Heart left ventricle (tissue), 16 donors: ENCODE results near the gene ASIP. TPM values are rescaled to one million over a fixed set of nuclear protein-coding genes. Genes with fewer than 3 reads are reported as not detected.

Experiments
- ATAC-seq, 4 donors: fragments of 200-7000 bp; cut with Tn5 transposase; one replicate each; pipeline ENCODE4 v1.9.1; 2020 to 2022; ENCODE audit warnings: moderate library complexity in 4 of 4, mild to moderate bottlenecking in 3 of 4, moderate number of reproducible peaks in 1 of 4
- DNase-seq, 5 donors: peaks; one replicate each; pipeline ENCODE4 v3.0.0-alpha.2; 2020
- H3K27ac ChIP-seq, 12 donors: fragments of 200-600 bp; sonication (generic) in 4 of 12; one replicate each; pipeline versions ENCODE4 v1.5.0 to v1.8.0; 2016 to 2022; ENCODE audit warnings: mild to moderate bottlenecking in 2 of 12
- H3K27me3 ChIP-seq, 9 donors: fragments of 200-600 bp; sonication (generic) in 2 of 9; one replicate each; pipeline versions ENCODE4 v1.5.1 to v1.8.0; 2016 to 2022; ENCODE audit warnings: mild to moderate bottlenecking in 3 of 9
- H3K36me3 ChIP-seq, 9 donors: fragments of 200-600 bp; sonication (generic) in 2 of 9; one replicate each; pipeline versions ENCODE4 v1.5.0 to v1.8.0; 2018 to 2022; ENCODE audit warnings: mild to moderate bottlenecking in 2 of 9
- H3K4me1 ChIP-seq, 12 donors: fragments of 200-600 bp; sonication (generic) in 4 of 12; one replicate each; pipeline versions ENCODE4 v1.5.0 to v1.8.0; 2016 to 2022; ENCODE audit warnings: mild to moderate bottlenecking in 3 of 12
- H3K4me3 ChIP-seq, 12 donors: fragments of 200-600 bp; sonication (generic) in 4 of 12; one replicate each; pipeline versions ENCODE4 v1.5.0 to v1.8.0; 2017 to 2022; ENCODE audit warnings: mild to moderate bottlenecking in 9 of 12, moderate library complexity in 4 of 12
- H3K9me3 ChIP-seq, 12 donors: fragments of 200-600 bp; sonication (generic) in 4 of 12; one replicate each; pipeline versions ENCODE4 v1.5.0 to v1.8.0; 2016 to 2022; ENCODE audit warnings: mild to moderate bottlenecking in 1 of 12
- POLR2A ChIP-seq, 2 donors: fragments of 450-650 bp; IDR thresholded peaks; one replicate each; pipeline ENCODE4 v1.6.1; 2017; ENCODE audit warnings: antibody characterized with exemption in 2 of 2, mild to moderate bottlenecking in 2 of 2, moderate library complexity in 2 of 2
- WGBS, 4 donors: extraction: QIAGEN DNeasy Blood & Tissue Kit in 2 of 4; methylation state at CpG; one replicate each; pipeline versions ENCODE4 v1.1.5 to v1.1.7; 2013 to 2018; 5-methylcytosine and 5-hydroxymethylcytosine counted together
- intact Hi-C, 10 donors: fragments of 100-400 bp; cut with DNase I; formaldehyde crosslinking; loops; one replicate each; pipeline versions ENCODE4 v1.11.1 to v1.14.2; 2022
- polyA plus RNA-seq, 2 donors: library from polyadenylated mRNA; stranded (reverse); fragments of 200-250 nt; gene quantifications; one replicate each; pipeline ENCODE4 v1.2.3, GENCODE V29; 2013
- total RNA-seq, 9 donors: library from RNA; depleted of rRNA in 2 of 9; stranded (reverse); fragments of >200 nt in 2 of 9; fragmentation: NEBNext Ultra II Directional in 3 of 9; extraction: Animal tissue kit (Norgen Biotek cat#: 25700) in 3 of 9; gene quantifications; one replicate each; pipeline versions ENCODE4 v1.1.0 to v1.2.4, GENCODE V29; 2016 to 2023
- TF ChIP-seq, protein P1 (sequence below), 12 donors: fragments of 200-600 bp; sonication (generic) in 4 of 12; IDR thresholded peaks; one replicate each; pipeline versions ENCODE4 v1.5.0 to v1.8.0; 2018 to 2022; ENCODE audit warnings: antibody characterized with exemption in 12 of 12, mild to moderate bottlenecking in 5 of 12
- donor health status: ischemic (EF 13 %, LVEDD 7.1; RV severe dilation, severe dysfunction).
- donor health status: healthy with polysubstance abuse.
- donor health status: DM: no; HTN: yes; CAD: no.
- donor health status: DM: no; HTN: no; CAD: no.
- donor health status: ischemic (EF 25% LVEDD 6.9; RV normal size, moderate dysfunction).
- donor health status: ischemic (EF 25% LVEDD 5.7; RV mildly dilated, moderate dysfunction).
- donor health status: healthy.
- donor health status: DM: yes; HTN: yes; CAD: no.
- donor health status: ischemic (EF 35%, LVEDD 5.7; RV mildly dilated, moderate dysfunction).
- donor health status: nonischemic (EF 11% LVEDD 7.7; RV severe dilation, severe dysfunction).
- donor health status: DM: yes; HTN: yes; CAD: no.
- donor health status: PGD.
- donor health status: ischemic (EF 29% LVEDD 5.4; RV normal size, mild dysfunction).
- donor health status: nonischemic (EF 23%, LVEDD 6.1; RV moderate dilation, normal function).

Gene ASIP
- total and polyA plus RNA-seq, 11 donors = 0.75 to 117 (median 10.4) TPM

DNA sequence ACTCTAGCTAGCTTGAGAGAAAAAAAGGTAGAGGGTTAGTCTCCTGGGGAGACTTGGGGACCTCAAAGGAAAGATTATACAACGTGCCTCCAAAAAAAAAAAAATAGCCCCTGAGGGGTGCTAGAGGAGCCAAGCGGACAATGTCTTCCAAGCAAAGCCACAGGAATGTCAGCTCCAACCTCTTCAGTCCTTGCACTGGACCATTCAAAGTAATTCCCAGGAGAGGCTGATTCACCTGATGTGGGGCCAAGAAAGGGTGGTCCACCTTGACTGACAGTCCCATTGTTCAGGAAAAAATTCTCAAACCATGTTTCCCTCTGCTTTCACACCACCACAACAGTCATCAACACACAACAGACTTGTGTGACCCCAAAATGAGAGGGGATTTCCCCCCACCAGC, 30.7 kb downstream of the ASIP start:
- WGBS, 4 donors = 65 to 77% (median 71%) methylated on average over 2 of the region's 2 CpGs
- H3K4me3 ChIP-seq = no peak overlapping the region
- no peaks in the 10 kb centered on the region for H3K9me3 ChIP-seq
- TF ChIP-seq, protein P1, sequence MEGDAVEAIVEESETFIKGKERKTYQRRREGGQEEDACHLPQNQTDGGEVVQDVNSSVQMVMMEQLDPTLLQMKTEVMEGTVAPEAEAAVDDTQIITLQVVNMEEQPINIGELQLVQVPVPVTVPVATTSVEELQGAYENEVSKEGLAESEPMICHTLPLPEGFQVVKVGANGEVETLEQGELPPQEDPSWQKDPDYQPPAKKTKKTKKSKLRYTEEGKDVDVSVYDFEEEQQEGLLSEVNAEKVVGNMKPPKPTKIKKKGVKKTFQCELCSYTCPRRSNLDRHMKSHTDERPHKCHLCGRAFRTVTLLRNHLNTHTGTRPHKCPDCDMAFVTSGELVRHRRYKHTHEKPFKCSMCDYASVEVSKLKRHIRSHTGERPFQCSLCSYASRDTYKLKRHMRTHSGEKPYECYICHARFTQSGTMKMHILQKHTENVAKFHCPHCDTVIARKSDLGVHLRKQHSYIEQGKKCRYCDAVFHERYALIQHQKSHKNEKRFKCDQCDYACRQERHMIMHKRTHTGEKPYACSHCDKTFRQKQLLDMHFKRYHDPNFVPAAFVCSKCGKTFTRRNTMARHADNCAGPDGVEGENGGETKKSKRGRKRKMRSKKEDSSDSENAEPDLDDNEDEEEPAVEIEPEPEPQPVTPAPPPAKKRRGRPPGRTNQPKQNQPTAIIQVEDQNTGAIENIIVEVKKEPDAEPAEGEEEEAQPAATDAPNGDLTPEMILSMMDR (IDR thresholded peaks at IDR 0.05) = no peak
- TF ChIP-seq POLR2A (IDR thresholded peaks at IDR 0.05) = no peak
- ATAC-seq = peak in 1 of 4 donors; percentile 18
- peaks cover 0 to 33% (median 11%) of the 10 kb centered on the region in 12 donors for H3K4me1 ChIP-seq
- H3K27ac ChIP-seq = peak overlapping the region in 4 of 12 donors; percentile 24 to 83 (median 60)
- intact Hi-C loops = no loop called here
- H3K27me3 ChIP-seq = no peaks in the 10 kb centered on the region
- no peak for DNase-seq
- peaks cover 0 to 7% (median 0%) of the 10 kb centered on the region in 9 donors for H3K36me3 ChIP-seq

DNA sequence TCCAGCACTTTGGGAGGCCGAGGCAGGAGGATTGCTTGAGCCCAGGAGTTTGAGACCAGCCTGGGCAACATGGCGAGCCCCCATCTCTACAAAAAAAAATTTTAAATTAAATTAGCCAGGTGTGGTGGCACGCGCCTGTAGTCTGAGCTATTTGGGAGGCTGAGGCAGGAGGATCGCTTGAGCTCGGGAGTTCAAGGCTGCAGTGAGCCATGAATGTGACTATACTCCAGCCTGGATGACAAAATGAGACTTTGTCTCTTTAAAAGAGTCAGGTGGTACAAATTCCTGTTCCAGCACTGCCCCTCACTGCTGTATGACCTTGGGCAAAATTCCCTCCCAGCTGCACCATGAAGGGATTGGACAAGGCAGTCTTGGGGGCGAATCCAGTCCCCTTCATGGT, 33.5 kb downstream of the ASIP start:
- no peak overlapping the region for H3K27ac ChIP-seq
- peaks cover 0 to 22% (median 5%) of the 10 kb centered on the region in 9 donors for H3K36me3 ChIP-seq
- no peaks in the 10 kb centered on the region for H3K27me3 ChIP-seq
- H3K4me3 ChIP-seq = no peak overlapping the region
- DNase-seq = no peak
- no peak for TF ChIP-seq POLR2A (IDR thresholded peaks at IDR 0.05)
- TF ChIP-seq, protein P1 (IDR thresholded peaks at IDR 0.05) = no peak
- H3K9me3 ChIP-seq = no peaks in the 10 kb centered on the region
- H3K4me1 ChIP-seq = peaks cover 0 to 20% (median 7%) of the 10 kb centered on the region in 12 donors
- intact Hi-C loops = no loop called here
- 96 to 98% (median 98%) methylated on average over 7 of the region's 7 CpGs for WGBS, 4 donors
- no peak for ATAC-seq

DNA sequence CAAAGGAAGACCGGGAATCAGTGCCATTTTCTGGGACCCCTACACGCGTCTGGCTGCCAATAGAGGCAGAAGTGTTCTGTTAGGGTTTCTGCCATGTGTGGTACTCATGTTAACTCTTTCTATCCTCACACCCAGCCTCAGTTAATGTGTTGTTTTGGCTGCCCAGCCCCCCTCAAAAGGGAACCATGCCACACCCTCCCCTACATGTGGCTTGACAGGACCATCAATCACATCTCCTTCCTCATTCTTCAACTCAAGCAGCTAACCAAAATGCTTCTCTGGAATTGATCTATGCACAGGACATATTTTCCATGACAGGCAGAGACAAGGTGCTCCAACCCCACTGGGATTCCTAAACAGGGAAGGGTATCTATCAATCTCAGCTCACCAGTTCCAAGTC, 40.0 kb downstream of the ASIP start:
- ATAC-seq (no peak), DNase-seq (no peak)
- H3K4me3 ChIP-seq = no peak overlapping the region
- no peaks in the 10 kb centered on the region for H3K4me1 ChIP-seq
- H3K27ac ChIP-seq = no peak overlapping the region
- intact Hi-C loops = no loop called here
- peaks cover 0 to 82% (median 66%) of the 10 kb centered on the region in 9 donors for H3K36me3 ChIP-seq
- TF ChIP-seq, protein P1 (IDR thresholded peaks at IDR 0.05) = no peak
- no peak for TF ChIP-seq POLR2A (IDR thresholded peaks at IDR 0.05)
- 91 to 97% (median 93%) methylated on average over 3 of the region's 3 CpGs for WGBS, 4 donors
- no peaks in the 10 kb centered on the region for H3K9me3 ChIP-seq
- no peaks in the 10 kb centered on the region for H3K27me3 ChIP-seq

DNA sequence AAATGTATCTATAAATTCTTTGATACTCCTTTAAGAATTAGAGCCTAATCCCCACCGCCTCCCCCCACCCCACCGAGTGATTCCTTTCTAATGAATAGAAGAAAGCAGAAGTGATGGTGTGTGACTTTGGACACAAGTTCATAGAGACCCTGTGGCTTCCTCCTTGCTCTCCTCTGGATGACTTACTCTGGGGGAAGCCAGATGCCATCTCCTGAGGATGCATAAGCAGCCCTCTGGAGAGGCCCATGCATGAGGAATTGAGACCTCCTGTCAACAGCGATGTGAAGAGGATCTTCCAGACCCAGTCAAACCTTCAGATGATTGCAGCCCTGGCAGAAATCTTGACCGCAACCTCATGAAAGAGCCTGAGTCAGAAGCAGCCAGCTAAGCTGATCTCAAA, 40.8 kb downstream of the ASIP start:
- TF ChIP-seq, protein P1 (IDR thresholded peaks at IDR 0.05) = no peak
- no peak for TF ChIP-seq POLR2A (IDR thresholded peaks at IDR 0.05)
- Histone ChIP-seq H3K27me3 (no peaks in the 10 kb centered on the region), H3K4me3 (no peak overlapping the region), H3K36me3 (peaks cover 0 to 85% (median 71%) of the 10 kb centered on the region in 9 donors), H3K9me3 (no peaks in the 10 kb centered on the region), H3K4me1 (no peaks in the 10 kb centered on the region), H3K27ac (no peak overlapping the region)
- intact Hi-C loops = no loop called here
- 91 to 100% (median 92%) methylated on average over 4 of the region's 4 CpGs for WGBS, 4 donors
- DNase-seq = no peak
- ATAC-seq = no peak
